ENCODE results near the gene HOXA9.

HOXA9 gene

DNA sequence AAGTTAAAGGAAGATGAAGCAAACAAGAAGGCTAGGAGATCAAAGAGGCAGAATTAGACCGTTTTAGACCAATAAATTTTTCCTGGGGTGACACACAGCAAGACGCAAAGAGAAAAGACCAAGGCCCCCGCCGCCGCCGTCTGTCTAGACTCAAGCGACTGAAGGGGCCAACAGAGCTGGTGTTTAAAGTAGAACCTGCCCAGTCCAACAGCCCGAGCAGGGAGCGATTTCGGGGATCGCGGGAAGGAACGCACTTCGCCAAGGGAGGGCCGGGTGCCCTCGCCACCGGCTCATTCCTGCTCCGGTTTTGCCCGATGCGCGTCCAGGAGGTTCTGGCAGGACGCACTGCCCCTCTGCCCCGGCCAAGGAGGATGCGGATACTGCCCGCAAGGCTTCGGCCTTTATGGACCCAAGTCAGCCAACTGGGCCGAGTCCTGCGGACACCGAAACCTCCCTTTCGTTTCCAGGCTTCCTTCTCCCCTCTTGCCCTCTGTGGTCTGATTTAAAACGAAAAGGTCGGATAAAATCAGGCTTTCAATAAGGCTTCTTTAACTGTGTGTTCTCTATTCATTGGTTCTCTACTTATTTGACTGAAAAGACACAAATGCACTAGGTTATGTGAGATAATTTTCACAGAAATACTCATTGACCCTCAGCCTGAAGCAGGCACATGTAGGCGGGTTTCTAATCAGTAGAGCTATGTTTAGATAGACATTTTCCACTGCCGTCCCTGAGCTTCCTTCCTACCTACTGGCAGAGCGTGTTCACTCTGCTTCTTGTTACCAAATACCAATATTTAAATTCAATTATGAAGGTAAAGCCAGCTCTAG lies 6.7 kb downstream of the HOXA9 start:
- in situ Hi-C loops (cut with HindIII; ENCODE audit: low sequenced_read_pairs), result loop anchor here (25.0 kb wide), 1 partner anchor 1271 kb away; no protein-coding TSS in a partner anchor

DNA sequence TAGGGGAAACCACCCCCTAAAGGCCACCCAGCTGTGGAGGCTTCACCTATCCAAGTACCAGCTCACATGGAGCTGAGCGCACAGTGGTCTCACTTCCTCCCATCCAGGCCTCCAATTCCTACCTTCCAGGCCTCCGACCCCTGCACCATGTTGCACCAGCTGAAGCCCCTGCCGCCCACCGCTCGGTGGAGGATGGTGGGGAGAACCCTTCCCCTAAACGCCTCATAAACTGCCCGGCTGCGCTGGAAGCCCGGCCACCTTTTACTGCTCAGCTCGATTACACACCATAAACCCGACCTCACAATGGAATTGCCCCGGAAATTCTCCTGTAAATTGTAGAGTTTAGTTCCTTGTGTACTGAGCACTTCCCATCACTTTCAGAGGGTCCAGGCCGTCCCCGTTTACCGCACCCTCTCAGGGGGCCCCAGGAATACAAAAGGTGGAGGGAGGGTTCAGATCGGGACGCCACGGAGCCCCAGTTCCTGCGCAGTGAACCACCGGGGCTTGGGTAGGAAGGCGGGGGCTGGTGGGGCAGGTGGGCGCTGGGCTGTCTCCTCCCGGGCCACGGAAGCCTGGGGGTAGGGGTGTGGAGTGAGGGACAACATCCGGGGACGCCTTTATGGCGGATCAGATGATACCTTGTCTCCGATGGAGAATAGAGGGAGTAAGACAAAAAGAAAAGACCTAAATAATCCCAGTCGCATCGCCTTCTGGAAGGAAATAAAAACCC lies 7.5 kb downstream of the HOXA9 start:
- in situ Hi-C loops (cut with HindIII; ENCODE audit: low sequenced_read_pairs), result loop anchor here (25.0 kb wide), 1 partner anchor 1271 kb away; no protein-coding TSS in a partner anchor

DNA sequence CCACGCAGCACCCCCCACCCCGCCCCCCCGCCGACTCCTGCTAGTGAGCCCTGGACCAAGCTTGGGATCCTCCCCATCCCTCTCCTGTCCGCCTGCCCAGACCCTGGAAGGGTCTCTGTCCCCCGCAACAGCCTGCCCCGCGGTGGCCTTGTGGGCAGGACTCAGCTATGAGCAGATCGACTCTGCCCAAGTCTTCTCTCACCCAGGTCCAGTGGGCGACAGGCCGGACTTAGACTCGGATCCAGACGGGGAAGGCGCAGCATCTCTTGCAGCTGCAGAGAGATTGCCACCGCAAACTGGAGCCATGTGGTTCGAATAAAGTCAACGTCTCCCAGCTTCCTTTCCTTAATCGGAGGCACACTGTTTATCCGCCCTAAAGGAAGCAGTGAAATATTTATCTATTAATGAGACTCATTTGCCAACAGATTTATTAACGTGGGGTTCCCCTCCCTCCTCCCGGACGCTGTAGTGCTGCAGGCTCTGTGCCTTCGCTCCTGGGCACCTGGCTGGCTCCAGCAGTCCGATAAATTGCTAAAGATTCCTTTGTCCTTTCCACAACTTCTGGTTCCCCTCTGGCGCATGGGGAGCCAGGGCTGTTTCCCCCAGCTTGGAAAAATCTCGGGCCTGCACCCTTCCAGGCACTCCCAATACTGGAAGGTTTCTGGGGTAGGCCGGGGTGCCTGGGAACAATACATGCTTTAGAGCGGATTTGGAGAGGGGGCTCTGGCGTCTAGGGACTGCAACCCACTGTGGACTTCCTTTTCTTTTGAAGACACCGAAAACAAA lies 8.2 kb downstream of the HOXA9 start:
- in situ Hi-C loops (cut with HindIII; ENCODE audit: low sequenced_read_pairs), result loop anchor here (25.0 kb wide), 1 partner anchor 1270 kb away; no protein-coding TSS in a partner anchor

DNA sequence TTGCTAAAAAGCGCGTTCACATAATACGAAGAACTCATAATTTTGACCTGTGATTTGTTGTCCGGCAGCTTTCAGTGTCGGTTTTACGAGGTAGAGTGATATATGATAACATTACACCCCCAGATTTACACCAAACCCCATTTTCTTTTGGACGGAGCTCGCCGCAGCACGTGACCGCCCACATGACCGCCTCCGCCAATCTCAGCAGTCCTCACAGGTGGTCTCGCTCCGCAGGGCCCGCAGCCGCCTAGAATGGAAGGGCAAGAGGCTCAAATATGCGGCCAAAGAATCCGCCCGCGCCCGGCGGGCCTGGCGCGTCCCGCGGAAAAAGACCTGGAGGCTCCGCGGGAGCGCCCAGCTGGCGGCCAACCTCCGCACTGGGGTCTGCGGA lies 8.8 kb downstream of the HOXA9 start, which contains the start of gene HOXA7:
TSS of gene HOXA7 (minus strand) at position 168 of the 391 bp plus-strand sequence. CDS start at position 38, 130 bp downstream.
- in situ Hi-C loops (cut with HindIII; ENCODE audit: low sequenced_read_pairs), result loop anchor here (25.0 kb wide), 1 partner anchor 1269 kb away; no protein-coding TSS in a partner anchor

DNA sequence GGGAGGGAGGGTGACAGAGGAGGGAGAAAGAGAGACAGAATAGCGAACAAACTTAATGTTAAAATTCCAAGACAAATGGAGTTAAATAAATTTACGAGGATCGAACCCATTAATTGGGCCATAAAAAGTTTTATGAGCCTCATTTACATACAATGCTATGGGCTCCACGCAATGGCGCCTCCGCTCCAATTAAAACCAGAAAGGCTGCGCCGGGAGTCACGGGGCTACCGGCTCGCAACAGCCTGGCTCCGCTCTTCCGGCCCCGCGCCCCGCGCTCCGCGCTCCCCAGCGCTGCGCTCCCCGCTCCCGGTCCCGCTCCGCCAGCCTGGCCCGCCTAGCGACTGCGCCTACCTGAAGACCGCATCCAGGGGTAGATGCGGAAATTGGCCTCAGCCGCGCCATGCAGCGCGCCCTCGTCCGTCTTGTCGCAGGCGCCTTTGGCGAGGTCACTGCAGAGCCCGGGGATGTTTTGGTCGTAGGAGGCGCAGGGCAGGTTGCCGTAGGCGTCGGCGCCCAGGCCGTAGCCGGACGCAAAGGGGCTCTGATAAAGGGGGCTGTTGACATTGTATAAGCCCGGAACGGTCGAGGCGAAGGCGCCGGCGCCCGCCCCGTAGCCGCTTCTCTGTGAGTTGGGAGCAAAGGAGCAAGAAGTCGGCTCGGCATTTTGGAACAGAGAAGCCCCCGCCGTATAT lies 9.4 kb downstream of the HOXA9 start:
- in situ Hi-C loops (cut with HindIII; ENCODE audit: low sequenced_read_pairs), result loop anchor here (25.0 kb wide), 1 partner anchor 1269 kb away; no protein-coding TSS in a partner anchor

DNA sequence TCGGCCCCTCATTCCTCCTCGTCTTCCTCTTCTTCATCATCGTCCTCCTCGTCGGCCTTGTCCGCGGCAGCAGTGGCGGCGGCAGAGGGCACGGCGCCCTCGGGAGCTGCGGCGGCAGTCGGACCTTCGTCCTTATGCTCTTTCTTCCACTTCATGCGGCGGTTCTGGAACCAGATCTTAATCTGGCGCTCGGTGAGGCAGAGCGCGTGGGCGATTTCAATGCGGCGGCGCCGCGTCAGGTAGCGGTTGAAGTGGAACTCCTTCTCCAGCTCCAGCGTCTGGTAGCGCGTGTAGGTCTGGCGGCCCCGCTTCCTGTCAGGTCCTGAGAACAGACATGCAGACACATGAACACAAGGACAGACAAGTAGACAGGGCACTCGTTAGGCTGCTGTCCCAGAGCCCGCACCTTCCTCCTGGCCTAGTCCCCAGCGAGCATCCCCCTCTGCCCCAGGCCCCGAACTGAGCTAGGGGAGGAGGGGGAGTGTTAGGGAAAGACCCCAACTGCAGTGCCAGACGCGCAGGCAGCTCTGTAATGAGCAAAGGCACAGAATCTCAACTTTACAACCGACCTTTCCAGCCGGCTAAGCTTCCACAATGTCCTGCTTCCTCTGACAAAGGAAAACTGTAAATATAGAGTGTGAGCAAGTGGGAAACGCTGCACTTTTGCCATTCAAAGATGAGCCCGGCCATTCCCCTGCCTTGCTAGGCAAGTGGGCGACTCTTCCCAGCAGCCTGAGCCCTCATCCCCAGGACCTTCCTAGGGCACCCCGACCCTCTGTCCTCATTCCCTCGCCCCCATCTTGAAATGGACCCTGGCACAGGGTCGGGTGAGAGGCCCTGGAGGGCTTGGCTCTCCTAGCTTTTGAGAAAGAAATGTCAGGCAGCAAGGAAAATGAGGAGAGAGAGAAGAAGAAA lies 10.2 kb downstream of the HOXA9 start:
- in situ Hi-C loops (cut with HindIII; ENCODE audit: low sequenced_read_pairs), result loop anchor here (25.0 kb wide), 1 partner anchor 1268 kb away; no protein-coding TSS in a partner anchor

DNA sequence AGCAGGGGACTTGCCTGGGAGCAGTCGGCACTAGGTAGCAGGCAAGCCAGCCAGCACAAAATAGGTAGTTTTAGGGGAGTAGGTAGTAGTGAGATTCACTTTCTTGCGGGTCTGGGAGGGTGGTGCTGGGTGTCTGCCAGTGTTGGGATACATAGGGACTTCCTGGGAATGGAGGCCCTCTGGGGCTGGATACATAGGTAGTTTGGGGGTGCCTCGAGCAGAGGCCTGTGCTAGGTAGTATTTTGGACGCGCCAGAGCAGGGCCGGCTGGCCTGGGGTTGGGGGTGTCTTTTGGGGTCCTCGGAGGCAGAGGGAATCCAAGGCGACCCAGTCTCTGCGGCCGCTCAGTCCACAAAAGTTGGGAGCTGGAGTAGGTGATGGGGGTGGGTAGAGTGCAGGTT lies 11.0 kb downstream of the HOXA9 start:
- in situ Hi-C loops (cut with HindIII; ENCODE audit: low sequenced_read_pairs), result loop anchor here (25.0 kb wide), 1 partner anchor 1267 kb away; no protein-coding TSS in a partner anchor

DNA sequence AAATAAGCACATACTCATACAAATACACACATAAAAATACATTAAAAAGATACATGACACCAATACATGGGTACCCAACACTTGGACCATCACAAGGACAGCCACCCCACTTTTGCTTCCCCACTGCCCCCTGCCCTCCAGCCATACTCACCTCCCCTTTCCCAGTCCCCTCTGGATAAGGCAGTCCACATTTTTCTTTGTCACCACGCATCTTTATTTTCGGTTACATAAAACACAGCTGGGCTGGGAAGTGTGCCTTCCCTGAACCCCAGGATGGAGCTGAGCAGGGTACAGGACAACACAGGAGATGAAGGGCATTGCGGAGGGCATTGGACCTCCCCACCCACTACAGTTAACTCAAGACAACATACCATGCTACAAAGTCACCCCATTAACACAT lies 11.8 kb downstream of the HOXA9 start:
- in situ Hi-C loops (cut with HindIII; ENCODE audit: low sequenced_read_pairs), result loop anchor here (25.0 kb wide), 1 partner anchor 1266 kb away; no protein-coding TSS in a partner anchor

DNA sequence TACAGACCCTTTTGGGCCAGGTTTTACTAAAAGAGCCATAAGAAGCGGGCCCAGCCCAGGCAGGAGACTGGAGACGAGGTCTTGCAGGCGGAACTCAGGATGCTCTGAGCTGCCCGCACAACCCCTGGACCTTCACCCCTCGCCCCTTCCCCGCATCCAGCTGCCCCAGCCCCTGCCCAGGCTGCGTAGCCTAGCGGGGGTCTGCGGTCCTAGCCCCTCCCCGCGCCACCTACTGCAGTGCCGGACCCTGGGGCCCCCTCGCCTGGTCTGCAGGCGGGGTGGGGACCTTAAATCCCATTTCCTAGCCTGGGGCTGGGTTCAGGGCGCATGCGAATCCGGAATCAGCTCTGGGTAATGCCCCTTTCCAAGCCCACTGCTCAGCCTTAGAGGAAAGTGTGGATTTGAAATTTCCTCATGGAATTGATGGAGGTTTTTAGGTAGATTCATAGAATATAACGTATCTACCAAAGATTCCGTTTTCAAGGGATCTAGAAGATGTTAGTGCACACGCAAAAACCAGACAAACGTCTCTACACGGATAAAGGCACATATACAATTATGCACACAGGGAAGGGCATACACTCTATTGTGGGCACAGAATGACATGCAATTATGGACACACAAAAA lies 12.4 kb downstream of the HOXA9 start:
- in situ Hi-C loops (cut with HindIII; ENCODE audit: low sequenced_read_pairs), result loop anchor here (25.0 kb wide), 1 partner anchor 1266 kb away; no protein-coding TSS in a partner anchor

DNA sequence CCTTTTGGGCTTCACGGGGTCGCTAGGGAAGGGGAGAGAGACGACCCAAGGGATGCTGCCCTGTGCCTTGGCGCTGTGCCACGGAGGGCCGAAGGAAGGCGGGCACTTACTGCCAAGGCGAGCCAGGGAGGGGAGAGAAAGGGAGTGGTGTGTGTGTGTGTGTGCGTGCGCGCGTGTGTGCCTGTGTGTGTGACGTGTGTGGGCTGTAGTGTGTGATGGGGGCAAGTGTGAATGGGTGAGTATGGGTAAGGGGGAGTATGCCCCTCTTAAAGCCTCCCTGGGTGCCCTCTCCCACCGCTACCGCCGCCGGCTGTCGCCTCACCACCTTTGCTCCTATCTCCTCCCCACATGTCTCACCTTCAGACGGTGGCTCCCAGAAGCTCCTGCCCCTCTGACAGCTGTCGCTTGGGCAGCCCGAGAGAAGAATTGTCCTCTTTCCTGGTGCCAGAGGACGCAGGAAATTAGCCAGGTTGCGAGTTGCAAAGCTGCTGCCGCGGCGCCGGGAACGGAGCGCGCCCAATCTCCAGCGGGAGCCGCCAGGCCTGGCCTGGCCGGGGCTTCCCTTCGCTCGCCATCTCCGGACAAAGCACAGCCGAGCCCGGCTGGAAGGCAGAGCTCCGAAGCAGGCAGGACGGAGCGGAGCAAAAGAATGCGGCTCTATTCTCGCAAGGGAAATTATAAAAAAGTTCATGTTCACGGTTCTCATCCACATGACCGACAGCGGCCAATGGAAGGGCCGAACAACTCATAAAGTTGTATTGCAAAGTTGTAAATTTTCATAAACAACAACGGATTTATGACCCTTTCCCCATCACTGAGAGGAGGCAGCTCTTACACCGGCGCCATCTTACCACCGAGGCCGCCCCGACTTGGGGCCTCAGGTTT lies 13.2 kb downstream of the HOXA9 start, which contains the start of gene HOXA3:
TSS of gene HOXA3 (minus strand) at position 653 of the 885 bp plus-strand sequence. CDS start 41,943 bp downstream, outside the sequence.
- in situ Hi-C loops (cut with HindIII; ENCODE audit: low sequenced_read_pairs), result loop anchor here (25.0 kb wide), 1 partner anchor 1265 kb away; no protein-coding TSS in a partner anchor

DNA sequence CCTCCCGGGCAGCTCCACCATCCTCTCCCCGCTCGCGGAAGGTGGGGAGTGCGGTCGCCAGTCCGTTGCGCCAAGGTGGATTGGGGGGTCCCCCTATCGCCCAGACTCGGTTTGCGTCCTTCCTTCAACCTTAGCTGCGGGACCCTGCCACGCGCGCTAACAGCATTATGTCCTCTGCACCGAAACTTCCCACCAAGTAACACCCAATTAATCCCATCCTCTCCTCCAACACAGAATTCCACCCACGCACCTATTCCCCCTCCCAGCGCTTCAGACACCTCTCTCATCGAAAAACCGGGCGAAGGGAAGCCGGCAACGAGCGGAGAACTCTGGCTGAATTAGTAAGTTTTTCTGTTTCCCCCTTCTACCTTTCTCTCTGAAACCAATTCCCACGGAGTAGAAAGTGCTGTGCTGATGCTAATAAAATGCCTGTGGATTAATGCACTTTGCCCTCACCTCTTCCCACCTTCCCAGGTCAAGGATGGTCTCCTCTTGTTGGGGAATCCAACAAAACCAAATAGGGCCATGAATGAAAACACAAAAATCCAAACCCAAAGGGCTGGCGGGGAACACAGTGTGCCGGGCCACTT lies 13.9 kb downstream of the HOXA9 start:
- in situ Hi-C loops (cut with HindIII; ENCODE audit: low sequenced_read_pairs), result loop anchor here (25.0 kb wide), 1 partner anchor 1264 kb away; no protein-coding TSS in a partner anchor

DNA sequence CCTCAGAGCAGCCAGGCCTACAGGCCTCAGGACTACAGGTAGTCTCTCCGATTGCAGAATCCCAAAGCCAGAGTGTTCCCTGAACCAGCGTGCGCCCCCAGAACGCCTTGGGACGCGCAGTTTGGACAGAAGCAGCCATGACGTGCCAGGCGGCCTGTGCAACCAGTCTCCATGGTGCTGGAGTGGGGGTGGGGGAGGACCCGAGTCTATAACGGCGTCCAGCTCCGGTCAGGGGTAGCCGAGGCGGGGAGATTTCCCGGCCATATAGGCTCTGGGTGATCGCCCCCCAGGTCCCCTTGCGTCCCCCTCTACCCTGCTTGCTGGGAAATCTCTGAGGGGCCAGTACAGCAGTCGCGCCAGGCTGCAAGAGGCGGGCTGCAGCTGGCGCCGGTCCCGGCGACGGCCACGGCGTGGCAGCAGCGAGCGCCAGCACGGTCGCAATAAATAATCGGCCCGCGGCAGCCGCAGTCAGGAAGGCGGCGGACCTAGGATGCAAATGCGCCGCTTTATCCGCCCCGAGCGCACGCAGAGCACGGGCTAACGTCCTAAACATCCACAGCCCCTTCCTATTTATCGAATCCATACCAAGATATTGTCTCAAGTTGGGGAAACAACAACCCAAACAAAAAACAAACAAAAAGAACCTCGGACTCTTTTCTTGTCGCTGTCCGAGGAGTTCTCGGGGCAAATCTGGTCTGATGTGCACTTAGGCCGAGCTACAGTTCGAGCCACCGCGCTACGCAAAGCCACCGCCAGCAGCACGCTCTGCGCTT lies 14.6 kb downstream of the HOXA9 start:
- in situ Hi-C loops (cut with HindIII; ENCODE audit: low sequenced_read_pairs), result loop anchor here (25.0 kb wide), 1 partner anchor 1263 kb away; no protein-coding TSS in a partner anchor

DNA sequence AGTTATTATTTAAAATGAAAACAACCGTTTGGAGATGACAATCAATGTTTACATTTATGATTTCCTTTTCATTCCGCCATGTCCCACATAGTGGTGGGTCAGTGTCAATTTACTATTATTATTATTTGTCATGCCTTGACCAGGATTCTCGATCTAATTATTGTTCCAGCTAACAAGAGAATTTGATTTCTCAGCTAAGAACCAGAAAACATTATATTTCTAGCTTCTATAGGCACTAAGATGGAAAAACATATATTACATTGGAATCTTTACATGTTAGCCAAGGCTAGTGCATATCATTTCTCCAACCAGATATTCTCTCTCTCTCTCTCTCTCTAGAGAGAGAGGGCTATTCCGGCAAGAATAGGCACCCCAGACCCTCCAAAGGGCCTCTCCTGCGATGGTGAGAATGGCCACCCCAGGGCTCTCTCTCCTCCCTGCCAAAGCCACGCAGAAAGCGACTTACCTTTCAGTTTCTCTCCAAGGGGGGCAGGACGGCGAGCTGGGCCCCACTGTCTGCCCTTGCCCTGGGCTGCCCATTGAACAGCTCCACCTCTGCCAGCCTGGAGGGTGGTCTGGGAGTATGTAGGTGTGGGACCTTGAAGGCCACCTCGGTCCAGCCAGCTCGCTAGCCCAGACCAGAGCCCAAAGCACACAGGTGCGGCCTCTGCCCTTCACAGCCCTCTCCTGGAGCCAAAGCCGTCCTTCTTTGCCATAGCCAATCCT lies 15.3 kb downstream of the HOXA9 start:
- in situ Hi-C loops (cut with HindIII; ENCODE audit: low sequenced_read_pairs), result loop anchor here (25.0 kb wide), 1 partner anchor 1263 kb away; no protein-coding TSS in a partner anchor

DNA sequence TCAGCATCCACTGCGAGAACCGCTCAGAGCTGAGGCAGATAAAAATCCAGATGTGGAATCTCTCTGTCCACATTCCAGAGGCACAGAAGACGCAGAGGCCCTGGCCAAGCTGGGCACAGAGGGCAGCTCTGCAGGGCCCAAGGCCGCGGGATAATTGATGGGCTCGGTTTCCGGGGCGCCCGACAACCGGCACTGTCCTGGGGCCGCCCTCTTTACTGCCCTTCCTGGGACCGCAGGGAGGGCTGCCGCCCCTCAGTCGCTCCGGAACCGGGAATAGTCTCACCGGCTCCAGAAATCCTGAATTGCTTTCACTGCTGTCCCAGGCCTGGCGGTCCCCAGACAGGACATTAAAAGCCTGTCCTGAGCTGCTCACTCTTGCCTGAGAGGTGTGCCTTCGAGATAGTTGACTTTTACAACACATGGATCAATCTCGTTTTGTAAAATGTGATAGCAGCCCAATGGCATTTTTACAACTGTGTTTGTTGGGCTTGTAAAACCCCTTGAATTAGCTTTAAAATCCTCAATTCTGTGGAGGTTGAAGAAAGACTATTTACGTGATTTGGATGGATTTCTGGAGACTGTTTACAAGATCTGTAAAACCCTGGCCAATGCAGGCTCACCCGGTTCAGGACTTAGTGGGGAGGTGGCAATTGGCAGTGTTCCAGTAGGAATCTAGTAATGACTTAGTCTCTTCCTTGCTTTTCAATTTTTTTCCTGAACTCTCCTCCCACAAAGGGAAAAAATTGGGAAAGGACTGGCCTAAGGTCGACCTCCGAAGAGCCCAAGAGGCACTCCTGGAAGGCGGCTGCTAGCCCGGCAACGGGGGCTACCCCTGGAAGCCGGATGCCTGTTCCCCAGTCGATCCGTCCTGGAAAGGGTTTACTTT lies 16.3 kb downstream of the HOXA9 start:
- in situ Hi-C loops (cut with HindIII; ENCODE audit: low sequenced_read_pairs), result no loop called here

All from endothelial cell of hepatic sinusoid (primary cell).